ENCODE results near the gene DNAJC11.
A peak's percentile ranks its signal among the peaks of the same experiment; 100 is the strongest.
"Not testable (repeated sequence)": the region's sequence is repeated elsewhere in the genome, so short reads cannot be mapped to it uniquely, and the experiment has no call there.

The DNAJC11 gene

DNA sequence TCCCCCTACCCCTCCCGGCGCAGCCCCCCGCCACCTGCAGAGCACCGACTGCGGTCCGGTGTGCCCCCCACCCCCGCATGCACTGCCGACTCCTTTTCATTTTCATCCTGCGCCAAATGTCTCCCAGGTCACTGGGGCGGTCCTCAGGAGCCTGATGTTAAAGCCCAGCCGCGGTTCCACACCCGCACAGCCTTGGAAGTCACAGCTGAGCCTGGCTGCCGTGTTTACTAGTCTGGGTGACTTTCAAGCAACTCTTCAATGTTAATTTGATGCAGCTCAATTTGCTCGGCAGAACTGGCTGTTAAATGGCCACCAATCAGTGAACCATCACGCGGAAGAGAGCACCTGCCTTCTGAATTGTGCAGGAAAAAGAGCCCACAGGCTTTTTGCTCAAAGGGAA, 49.7 kb downstream of the DNAJC11 start:
- DNase-seq, result no peak

DNA sequence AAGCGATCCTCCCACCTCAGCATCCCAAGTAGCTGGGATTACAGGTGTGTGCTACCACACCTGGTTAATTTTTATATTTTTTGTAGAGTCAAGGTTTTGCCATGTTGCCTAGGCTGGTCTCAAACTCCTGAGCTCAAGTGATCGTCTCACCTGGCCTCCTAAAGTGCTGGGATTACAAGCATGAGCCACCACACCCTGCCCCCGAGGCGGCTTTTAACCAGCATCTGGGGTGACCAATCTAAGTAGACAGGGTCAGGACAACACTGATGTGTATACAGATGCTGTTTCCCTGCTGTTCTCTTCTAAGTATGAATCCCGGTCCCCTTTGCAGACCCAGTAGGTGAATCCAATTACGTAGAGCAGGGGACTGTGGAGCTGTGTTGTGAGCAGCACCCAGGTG, 53.1 kb downstream of the DNAJC11 start:
- no peak for DNase-seq

DNA sequence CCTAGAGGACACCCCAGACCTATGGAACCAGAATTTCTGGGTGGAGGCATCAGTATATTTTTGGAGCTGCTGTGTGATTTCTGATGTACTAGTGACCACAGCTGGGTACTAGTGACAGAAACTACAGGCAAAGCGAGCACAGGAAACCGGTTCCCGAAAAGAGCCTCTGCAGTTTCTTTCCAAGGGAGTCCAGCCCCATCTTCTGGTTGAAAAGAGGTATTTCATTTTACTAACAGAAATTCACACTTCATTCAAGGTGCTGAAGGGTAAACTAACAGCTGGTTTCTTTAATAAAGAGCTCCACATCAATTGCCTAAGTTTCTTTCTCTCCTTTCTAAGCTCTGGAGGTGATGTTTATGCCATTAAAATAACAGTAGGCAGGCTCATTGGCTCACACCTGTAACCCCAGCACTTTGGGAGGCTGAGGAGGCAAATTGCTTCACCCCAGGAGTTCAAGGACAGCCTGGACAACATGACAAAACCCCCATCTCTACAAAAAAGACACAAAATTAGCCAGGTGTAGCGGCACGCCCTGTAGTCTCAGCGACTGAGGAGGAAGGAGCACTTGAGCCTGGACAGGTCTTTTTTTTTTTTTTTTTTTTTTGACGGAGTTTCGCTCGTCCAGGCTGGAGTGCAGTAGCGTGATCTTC, 55.0 kb downstream of the DNAJC11 start:
- peak; percentile 78 for DNase-seq

DNA sequence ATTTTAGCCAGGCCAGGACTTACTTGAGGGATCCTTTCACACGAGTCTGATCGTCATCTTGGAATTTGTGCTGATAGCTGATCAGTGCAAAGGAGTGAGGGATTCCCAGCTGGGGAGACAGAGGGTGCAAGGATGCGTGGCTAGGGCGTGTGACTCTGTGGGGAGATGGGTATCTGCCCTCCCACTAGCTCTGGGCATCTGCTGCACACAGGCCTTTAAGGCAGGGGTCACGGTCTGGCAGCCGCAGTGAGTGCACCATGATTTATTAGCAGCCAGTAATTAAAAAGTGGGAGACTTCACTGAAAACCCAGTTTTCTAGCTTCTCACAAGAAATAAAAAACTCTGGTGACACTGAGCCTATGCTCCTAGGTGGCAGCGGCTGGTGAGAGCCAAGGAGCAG, 56.6 kb downstream of the DNAJC11 start:
- no peak for DNase-seq

DNA sequence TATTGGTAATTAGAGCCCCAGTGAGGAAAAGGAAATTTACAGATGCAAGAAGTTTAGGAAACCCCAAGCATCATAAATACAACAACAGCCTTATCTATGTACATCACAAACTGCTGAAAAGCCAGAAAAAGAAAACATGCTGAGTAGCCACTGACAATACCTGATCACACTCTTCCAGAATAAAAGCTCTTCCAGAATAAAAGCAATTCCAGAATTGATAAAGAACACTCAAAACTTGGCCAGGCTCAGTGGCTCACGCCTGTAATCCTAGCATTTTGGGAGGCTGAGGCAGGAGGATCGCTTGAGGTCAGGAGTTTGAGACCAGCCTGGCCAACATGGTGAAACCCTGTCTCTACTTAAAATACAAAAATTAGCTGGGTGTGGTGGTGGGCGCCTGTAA, 60.7 kb downstream of the DNAJC11 start:
- not testable (repeated sequence) for DNase-seq

DNA sequence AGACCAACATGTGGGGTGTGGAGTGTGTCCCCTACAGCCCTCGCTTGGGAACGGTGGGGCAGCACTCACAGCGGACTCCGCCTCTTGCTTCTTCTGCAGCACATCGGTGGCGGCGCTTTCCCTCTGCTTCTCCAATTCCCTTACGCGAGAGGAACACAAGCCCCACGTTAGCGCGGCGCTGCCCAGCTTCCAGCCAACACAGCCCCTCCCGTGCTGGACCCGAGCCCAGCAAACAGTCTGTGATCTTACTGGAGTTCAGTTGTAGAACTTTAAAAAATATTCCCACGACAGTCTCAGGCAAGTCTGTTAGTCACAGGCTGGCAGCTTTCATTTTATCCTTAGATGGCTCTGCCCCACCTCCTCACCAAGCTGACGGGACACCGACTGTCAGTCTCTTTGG, 63.4 kb downstream of the DNAJC11 start:
- no peak for DNase-seq

DNA sequence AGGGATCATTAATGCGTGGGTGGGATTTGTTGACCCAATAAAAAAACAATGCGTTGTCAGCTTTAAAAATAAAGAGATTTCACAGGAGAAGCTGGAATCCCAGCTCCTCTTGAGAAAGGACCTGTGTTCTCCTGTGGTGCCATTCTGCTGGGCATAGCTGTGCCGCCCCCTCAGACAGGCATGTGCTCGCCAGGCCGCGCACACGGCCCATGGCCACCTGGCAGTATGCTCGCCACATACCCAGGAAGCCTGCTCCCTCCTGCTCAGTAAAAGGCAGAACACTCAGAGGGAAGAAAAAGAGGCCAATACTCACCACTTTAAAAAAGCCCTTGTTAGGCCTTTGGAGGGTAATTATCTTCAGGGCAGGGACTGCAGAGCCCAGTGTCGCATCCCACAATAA, 63.8 kb downstream of the DNAJC11 start:
- no peak for DNase-seq

DNA sequence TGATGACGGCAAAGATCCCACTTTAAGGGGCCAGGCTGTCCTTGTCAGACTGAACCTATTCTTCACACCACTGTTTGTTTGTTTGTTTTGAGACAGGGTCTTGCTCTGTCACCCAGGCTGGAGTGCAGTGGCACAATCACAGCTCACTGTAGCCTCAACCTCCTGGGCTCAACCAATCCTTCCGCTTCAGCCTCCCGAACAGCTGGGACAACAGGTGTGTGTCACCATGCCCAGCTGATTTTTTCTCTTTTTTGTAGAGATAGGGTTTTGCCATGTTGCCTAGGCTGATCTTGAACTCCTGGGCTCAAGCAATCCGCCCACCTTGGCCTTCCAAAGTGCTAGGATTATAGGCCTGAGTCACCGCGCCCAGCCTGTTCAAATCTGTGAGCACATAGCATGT, 64.8 kb downstream of the DNAJC11 start:
- DNase-seq, result not testable (repeated sequence)

DNA sequence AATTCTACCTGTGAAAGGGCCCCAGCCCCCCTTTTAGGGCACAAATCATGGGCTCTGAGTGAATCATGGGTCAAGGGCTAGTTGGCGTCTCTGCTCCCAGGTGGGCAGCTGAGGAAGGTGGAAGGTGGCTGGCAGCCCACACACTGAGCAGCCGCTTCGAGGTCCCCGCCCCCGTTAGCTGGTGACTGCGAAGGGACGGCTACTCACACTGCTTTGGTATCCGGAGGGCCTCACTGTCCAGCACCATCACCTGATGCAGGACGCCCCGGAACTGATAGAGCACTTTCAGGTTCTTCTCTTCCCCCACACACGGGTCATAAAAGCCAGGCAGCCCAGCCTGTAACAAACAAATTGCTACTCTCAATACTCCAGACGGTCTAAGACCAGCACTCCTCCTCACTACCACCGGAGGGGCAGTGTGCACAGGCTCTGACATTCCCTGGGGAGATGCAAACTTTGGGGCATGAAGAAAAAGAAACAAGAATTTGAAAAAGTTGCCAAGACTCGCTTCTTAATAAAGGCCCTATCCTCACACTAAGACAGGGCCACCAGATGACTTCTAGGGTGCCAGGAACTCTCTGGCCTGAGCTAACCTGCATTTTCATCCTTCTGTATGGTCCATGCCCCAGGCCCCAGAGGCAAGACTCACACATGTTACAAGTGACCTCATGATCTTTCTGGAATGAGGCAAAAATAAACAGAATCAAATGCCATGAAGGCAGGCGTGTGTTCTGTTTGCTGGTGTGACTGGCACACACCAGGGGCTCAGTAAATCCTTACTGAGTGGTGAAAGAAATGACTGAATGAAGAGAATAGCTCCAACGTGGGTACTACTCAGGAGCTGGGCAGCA, 65.5 kb downstream of the DNAJC11 start:
- no peak for DNase-seq

DNA sequence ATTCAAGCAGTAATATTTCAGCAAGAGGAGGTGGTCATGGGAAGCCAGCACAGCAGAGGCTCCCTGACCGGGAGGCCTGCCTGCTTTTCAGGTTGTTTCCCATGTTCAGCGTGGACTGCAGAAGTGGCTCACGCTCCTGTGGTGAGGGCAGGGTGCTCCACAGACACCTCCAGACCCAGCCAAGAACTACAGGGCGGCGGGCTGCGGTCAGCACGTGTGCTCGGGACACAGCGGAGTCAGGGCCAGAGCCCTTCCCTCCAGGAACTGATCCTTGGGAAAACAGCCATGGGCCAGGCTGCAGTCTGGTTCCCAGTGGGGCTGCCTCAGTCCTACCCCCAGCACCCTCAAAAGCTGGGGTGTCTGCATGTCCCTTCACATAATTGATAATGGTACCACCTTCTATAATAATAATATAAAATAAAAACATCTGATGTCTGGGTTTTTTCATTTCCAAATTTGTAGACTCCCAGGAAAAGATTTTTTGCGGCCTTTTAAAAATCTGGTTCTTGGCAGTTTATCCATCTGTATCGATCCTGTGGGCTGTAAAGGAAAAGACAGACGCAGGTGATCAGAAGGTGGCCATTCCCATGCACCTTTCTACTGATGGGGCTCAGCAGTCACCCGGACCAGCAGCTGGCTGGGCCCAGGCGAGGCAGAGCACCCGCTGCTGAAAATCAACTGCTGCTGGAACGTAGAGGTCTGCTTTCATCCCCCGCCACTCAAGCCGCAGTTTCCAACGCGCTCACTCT, 66.3 kb downstream of the DNAJC11 start:
- DNase-seq, result no peak

DNA sequence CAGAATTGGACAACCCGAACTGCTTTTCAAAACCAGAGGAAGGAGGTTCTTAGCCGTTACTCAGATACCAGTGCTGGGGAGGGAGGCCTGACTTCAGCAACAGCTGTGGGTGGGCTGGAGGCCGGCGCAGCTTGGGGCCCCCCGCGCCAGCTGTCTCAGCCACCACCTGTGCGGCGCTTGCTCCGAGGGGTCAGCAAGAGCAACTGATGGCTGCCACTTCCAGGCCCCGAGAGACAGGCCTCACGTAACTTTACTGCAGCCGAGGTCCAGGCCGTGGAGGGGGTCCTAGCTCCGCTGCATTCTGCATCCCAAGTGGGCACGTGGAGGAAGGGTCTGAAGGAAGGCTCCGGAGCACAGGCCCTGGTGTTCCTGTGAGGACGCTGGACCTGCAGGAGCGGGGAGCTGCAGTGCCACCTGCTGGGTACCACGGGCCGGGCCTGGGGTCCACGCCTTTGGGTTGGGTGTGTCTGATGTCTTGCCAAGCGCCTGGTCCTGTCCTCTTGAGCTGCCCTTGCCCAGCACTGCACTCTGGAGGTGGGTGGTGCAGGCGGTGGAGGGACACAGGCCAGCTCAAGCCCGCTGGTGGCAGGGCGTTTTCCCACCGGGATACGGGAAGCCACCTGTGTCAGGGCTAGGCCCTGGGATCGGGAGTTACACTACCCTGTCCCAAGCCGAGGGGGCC, 67.1 kb downstream of the DNAJC11 start:
- peak; percentile 79 for DNase-seq

DNA sequence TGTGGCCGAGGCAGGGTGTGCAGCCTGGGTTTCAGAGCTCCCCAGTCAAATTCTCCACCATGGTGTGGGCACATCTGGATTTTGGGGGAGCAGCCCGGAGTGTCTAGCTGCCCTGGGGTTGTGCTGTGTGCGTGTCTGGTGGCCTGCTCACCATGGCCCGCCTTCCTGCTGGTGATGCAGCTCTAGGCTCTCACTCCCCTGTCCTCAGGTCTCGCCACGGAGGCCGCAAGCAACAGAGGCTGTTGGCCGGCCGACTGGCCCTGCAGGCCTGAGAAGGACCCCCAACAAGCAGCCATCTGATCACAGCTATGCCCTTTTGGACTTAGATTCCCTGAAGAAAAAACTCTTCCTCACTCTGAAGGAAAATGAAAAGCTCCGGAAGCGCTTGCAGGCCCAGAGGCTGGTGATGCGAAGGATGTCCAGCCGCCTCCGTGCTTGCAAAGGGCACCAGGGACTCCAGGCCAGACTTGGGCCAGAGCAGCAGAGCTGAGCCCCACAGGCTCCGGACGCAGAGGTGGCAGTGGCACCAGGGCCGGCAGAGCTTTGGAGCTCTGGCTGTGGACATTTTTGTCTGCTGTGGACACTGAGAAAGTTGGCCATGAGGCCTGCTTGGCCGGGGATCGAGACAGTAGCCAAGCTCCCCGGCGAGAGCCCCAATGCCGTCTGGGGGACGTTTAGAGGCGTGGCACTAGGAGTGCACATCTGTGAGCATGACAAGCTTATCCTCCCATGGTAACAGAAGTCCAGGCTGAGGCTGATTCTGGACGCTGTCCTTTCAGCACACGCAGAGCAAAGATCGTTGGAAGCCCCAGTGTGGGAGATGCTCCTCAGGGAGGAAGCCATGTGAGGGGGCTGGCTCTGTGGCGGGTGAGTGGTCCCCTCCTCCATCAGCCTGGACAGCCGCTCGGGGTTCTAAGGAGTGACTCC, 68.8 kb downstream of the DNAJC11 start:
- DNase-seq, result no peak

DNA sequence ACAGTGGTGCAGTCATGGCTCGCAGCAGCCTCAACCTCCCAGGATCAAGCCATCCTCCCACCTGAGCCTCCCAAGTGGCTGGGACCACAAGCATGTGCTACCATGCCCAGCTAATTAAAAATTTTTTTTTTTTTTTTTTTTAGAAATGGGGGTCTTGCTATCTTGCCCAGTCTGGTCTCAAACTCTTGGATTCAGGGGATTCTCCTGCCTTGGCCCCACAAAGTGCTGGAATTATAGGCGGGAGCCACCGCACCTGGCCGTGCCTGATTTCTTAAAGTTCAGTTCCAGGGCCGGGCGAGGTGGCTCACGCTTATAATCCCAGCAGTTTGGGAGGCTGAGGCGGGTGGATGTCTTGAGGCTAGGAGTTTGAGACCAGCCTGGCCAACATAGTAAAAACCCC, 70.6 kb downstream of the DNAJC11 start:
- DNase-seq, result no peak

DNA sequence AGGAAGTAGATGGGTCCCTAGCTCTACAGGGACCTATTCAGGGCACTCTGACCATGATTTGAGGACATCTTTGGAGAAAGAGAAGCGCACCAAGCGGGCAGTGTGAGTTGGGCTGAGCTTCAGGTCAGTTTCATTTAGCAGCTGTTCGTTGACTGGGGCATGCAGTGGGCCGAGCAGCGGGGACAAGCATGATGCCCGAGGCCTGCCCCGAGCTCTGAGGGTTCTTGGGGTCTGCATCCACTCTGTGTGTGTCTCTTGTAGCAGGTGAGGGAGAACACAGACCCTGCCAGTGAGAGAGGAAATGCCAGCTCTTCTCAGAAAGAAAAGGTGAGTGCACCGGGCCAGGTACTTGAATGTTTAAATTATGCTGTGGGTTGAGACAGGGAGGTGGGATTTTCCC, 71.6 kb downstream of the DNAJC11 start:
- DNase-seq, result no peak

DNA sequence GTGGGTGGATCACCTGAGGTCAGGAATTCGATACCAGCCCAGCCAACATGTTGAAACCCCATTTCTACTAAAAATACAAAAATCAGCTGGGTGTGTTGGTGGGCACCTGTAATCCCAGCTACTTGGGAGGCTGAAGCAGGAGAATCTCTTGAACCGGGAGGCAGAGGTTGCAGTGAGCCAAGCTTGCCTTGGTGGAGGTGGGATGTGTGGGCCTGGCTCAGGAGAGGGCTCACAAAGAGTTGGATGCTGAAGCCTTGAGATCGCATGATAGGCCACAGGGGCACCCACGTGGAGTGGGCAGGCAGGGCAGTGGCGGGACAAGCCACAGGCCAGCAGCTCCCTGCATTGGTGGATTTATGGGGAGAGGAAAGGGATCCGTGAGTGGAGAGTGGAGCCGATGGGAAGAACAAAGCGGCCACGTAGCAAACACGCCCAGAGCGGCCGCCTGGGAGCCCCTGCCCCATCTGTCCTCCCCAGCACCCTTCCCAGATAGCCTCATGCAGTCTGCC, 72.6 kb downstream of the DNAJC11 start:
- DNase-seq, result no peak

DNA sequence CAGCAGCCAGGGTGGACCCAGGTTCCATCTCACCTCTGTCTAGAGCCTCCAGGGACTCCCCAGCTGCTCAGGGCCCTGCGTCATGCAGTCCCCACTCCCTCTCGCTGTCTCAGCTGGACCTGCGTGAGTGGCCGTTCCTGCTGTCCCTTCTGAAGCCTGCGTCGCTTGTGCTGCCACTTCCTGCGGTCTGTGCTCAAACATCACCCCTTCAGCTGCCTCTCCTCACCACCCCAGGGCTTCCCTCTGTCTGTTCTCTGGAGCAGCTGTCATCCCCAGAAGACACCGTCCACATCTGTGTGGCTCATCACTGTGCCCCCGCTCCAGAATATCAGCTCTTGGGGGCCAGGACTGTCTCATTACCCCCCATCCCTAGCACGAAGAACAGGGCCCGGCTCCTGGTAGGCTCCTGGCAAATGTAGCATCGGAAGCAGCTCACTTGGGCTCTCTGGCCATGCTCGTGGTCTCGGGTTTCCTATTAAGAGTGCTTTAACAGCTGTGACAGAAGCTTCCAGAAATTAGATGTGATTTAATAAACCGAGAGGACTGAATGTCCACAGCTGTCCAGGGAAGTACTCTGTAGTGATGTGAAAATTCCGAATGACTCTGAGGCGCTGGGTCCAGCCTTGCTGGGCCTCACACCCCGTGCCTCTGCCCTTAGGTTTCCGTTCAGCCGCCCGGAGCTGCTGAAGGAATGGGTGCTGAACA, 73.6 kb downstream of the DNAJC11 start:
- DNase-seq, result no peak

DNA sequence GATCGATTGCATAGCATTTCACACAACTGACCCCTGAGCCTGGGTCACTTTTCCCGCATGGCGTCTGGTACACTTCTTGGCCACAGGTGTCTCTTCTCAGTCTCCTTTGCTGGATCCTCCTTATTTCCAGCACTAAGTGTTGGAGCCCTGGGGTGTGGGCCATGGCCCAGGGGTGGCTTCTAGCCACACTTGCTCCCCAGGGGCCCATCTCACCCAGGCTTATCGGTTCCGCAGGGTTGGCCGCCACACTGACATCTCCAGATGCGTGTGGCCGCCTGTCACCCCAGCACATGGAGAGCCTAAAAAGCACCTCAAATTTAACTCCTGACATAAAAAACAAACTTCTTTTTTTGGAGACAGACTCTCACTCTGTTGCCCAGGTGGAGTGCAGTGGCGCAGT, 74.6 kb downstream of the DNAJC11 start:
- DNase-seq, result no peak

DNA sequence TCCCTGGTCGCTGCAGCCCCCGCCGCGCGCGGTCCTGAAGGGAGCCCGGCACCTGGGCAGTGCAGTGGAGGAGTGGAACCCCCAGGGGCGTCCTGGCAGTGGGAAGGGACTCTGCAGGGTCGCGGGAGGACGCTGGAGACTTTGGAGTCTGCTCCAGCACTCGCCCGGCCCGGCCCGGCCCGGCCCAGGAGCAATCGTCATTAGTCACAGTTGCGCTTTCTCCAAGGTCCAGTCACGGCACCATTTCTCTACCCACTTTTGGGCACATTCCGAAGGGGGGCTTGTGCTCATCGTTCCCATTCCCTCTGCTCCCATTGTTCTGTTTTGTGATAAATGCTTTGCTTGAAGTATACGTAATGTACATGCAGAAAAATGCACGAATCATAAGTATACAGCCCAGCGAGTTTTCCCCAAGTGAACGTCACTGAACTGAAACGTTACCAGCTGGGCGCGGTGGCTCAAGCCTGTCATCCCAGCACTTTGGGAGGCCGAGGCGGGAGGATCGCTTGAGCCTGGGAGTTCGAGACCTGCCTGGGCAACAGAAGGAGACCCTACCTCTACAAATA, 75.9 kb downstream of the DNAJC11 start:
- DNase-seq, result peak; percentile 50

DNA sequence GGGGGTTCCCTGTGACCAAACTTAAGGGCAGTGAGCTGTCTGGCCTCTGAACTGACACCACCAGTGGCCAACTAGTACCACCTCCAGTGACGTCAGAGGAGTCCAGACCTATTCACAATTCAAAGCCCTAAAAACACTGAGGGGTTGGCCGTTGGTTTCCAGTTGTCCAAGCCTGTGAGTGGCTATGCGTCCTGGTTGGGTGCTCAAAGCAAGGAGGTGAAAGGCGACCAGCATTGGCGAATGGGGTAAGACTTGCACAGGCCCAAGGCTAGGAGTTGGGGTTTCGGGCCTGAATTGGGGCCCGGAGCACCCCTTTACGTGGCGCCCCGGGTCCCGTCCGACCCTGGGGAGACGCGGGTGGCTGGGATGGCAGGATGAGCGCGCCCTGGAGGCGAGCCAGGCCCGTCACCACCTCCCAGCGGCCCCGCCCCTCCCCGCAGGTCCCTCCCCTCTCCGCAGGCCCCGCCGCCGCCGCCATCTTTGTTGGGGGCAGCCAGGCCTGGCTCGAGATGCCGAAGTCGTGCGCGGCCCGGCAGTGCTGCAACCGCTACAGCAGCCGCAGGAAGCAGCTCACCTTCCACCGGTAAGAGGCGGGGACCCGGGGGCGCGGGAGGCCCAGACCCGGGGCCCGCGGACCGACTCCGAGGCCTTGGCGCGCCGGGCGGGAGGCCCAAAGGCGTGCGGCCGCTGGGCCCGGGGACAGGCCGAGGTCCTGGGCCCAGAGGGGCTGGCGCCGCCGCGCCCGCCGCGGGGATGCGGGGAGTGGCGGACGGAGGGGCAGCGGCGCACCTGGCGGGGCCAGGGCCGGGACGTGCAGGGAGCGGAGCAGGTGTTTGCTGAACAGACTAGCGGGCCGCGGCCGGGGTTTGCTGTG, 76.7 kb downstream of the DNAJC11 start, which contains the start of gene THAP3:
Gene THAP3, plus strand, starts transcription at position 159 of the 874 bp plus-strand sequence. Its CDS starts 351 bp downstream, at position 510.
- DNase-seq, result peak; percentile 93

Measured in hematopoietic multipotent progenitor cell treated with erythropoietin and hydrocortisone succinate and interleukin-3 and kit ligand, for 4 days (in vitro differentiated cells).